Measurements from ENCODE around the gene UGT2B15.
"Not testable (repeated sequence)": the region's sequence is repeated elsewhere in the genome, so short reads cannot be mapped to it uniquely, and the experiment has no call there.

Gene UGT2B15

DNA sequence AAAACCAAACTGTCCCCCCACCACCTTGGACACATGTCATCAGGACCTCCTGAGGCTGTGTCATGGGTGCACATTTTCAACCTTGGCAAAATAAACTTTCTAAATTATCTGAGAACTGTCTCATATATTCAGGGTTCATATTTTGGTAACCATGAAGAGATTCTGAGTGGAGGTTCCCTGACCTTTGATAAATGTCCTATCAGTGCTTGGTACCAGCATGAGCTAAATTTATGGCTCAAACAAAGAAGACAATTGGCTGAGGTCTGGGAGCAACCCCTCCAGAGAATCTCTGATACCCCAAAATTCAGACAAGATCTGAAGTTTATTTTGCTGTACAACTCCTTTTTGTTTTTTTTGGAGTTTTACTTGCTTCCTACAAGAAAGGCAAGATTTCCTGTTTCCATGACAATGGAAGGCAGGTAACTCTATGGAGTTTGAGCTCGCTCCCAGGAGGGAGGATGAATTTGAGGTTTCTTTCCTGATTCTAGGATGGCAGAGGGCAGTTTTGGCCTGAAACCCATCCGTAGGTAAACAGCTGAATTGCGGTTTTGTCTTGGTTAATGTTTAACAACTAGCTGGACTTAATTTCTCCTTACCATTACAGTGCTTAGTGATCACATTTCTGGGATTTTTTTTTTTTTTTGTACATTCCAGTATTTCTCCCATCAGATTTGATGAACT is 14.5 kb downstream of the UGT2B15 start:
- no peak for DNase-seq (ENCODE audit: low spot score)

DNA sequence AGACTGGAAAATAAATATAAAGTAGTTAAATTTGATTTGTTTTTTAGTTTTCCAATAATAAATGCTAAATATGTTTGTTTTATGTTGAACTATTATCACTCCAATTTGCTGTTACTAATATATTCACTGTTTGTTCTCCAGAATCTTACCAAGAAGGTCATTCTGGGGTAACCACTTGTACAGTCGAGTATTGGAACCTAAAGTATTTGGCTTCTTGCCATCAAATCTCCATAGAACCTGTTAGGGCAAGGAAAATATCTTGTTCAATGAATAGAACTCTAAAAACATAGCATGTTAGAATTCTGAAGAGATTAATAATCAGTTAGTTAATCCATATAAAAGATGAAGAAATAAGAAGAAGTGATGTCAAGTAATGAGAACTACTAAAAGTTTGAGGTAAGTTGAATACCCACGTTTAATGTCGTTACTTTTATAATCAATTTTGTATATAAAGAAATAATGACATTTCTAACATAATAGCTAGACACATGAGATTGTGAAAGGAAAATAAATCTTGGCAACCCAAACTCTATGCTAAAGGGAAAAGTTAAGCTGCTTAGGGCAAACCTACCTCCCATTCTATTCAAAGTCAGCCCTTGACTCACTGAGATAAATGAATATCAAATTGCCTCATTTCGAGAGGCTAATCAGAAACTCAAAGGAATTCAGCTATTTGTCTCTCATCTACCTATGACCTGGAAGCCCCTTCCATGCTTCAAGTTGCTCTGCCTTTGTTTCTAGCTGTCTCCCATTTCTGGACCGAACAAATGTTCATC is 15.3 kb downstream of the UGT2B15 start:
- DNase-seq (ENCODE audit: low spot score), result no peak

DNA sequence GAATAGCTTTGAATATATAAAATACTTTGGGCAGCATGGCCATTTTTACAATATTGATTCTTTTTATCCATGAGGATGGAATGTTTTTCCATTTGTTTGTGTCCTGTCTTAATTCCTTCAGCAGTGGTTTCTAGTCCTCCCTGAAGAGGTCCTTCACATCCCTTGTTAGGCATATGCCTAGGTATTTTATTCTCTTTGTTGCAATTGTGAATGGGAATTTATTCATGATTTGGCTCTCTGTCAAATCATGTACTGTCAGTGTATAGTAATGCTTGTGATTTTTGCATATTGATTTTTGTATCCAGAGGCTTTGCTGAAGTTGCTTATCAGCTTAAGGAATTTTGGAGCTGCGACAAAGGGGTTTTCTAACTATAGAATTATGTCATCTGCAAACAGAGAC is 18.5 kb downstream of the UGT2B15 start:
- DNase-seq (ENCODE audit: low spot score), result no peak

DNA sequence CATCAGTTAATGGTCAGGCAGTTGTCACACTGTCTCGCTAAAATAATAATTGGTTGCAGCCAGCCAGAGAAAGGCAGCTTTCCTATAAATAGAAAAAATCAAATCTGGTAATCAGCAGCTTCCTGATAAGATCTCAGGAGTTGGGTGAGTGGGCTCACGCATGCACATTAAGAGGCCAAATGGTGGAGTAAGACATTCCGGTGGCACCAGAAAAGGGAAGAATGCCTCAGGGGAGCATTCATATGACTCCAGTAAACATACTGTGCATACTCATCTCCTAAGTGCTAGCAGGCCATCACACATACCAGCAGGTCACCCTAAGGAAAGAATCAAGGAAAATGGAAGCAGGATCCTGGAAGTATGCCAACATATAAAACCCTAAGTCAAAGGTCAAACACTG is 40.1 kb downstream of the UGT2B15 start:
- no peak for DNase-seq (ENCODE audit: low spot score)

DNA sequence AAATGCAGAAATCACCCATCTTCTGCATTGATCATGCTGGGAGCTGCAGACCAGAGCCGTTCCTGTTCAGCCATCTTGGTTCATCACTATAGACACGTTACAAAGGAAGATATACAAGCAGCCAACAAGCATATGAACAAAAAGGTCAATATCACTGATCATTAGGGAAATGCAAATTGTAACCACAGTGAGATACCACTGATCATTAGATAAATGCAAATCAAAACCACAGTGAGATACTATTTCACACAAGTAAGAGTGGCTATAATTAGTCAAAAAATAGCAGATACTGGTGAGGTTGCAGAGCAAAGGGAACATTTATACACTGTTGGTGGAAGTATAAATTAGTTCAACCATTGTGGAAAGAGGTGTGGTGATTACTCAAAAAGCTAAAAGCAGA is 47.7 kb downstream of the UGT2B15 start:
- not testable (repeated sequence) for DNase-seq (ENCODE audit: low spot score)

DNA sequence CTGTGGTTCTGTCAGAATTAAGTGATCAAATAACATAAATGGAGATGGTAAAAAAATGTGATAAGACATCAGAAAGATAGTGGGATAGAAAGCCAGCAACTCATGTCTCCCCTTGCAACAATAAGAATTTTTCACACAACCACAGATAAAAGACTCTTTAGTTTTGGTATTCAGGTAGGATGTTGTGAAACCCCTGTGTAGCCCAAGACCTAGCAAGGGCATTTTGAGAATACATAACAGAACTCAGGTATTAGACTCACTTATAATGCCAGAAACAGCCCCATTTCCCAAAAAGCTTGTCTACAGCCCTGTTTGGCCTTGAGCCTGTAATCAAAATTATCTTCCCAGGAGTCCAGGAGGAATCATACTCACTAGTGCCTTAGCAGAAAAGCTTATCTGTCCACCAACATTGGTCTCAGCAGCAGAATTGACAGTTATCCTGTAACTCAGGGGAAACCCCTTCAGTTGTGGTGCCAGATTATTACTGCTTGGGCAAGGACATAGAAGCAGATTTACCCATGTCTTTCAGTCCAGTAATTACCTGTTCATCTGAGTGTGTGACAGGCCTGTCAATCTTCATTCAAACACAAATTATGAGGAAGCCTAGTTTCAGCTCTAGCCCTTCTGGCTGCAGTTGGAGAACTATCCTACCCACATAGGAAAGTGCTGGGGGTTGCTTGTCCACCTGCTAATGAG is 53.3 kb downstream of the UGT2B15 start:
- DNase-seq (ENCODE audit: low spot score), result no peak

DNA sequence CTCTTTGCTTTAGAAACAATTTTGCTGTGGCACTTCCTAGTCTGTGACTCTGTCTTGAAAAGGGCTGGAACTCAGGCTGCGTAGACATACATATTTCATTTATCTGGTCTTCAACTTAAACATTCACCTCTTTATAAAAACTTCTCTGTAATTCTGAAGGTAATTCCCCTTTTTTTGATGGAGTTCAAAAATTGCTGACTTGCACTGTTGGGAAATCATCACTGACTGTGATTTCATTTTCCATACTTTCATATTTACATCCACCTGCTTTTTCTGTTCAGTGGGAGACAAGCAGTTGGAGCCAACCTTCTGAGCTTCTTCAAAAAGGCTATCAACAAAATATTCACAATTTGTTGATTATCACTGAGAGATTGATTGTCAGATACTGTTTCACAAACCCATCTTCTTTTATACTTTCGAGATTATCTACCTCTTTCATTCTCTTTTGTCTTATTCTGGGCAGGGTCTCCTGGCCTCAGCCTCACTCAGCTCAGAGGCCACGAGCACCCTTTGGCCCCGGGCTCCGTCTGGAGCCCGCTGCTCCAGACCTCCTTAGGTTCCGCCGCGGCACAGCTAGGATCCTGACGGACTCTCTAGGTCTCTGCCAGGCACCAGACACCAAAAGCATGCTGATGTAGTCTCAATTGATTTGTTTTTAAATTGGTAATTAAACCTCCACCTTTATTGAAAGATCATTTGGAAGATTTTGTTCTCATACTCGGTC is 54.6 kb downstream of the UGT2B15 start:
- DNase-seq (ENCODE audit: low spot score), result no peak

DNA sequence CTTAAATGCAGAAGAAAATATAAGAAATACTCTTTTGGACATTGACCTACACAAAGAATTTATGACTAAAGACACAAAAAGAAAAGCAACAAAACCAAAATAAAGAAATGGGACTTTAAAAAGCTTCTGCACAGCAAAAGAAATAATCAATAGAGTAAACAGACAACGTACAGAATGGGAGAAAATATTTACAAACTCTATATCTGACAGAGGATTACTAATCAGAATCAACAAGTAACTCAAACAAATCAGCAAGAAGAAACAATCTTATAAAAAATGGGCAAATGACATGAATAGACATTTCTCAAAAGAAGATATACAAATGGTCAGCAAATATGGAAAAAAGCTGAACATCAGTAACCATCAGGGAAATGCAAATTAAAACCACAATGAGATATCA is 56.7 kb downstream of the UGT2B15 start:
- no peak for DNase-seq (ENCODE audit: low spot score)

DNA sequence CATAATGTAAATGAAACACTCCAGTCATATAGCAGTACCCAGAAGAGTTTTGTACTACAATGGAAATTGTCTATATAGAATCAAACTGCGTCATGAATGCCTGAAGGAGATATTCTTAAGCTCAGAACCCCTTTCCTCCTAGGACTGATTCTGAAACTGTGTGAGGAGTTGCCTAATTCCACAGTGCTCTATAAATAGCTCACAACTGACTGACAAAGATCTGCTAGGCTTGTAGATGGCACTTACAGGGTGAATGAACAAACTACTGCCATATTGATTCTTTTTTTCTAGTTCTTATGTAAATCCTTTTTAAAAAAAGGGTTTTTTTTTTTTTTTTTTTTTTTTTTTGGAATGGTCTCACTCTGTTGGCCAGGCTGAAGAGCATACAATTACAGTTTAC is 64.2 kb downstream of the UGT2B15 start:
- DNase-seq (ENCODE audit: low spot score), result peak; percentile 5

DNA sequence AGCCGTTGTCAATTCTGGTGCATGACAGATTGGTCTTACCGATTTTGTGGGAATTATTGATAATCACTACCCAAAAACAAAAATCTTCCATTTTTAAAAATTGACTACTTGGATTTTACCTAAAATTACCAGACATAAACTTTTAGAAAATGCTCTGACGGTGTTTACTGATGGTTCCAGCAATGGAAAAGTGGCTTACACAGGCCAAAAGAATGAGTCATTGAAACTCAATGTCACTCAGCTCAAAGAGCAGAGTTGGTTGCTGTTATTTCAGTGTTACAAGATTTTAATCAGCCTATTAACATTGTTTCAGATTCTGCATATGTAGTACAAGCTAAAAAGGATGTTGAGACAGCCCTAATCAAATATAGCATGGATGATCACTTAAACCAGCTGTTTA is 71.3 kb downstream of the UGT2B15 start:
- no peak for DNase-seq (ENCODE audit: low spot score)

DNA sequence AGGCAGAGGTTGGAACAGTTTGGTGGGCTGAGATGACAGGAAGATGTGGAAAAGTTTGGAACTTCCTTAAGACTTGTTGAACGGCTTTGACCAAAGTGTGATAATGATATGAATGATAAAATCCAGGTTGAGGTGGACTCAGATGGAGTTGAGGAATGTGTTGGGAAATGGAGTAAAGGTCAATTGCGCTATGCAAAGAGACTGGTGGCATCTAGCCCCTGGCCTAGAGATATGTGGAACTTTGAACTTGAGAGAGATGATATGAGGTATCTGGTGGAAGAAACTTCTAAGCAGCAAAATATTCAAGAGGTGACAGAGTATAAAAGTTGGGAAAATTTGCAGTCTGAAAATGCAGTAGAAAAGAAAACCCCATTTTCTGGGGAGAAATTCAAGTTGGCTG is 73.0 kb downstream of the UGT2B15 start:
- DNase-seq (ENCODE audit: low spot score), result no peak

Measured in globus pallidus (tissue), 1 donor.